A549 (cell line): ENCODE results near the gene CLPTM1. TPM values are rescaled to one million over a fixed set of nuclear protein-coding genes. Genes with fewer than 3 reads are reported as not detected.

Source experiments
- ATAC-seq, 2 experiments: fragments of 200-7000 bp in 1 of 2; fragments of >200 bp in 1 of 2; cut with Nextera tagmentation in 1 of 2; cut with Tn5 transposase in 1 of 2; 3 replicates each; pipeline versions ENCODE4 v1.8.0 to v1.9.1; 2018 to 2020; ENCODE audit warnings: mild to moderate bottlenecking in 1 of 2, moderate library complexity in 1 of 2
- CTCF ChIA-PET: fragments of 300-600 bp; sonication (Branson Sonifier 250); formaldehyde crosslinking; extraction: SDS; loops from one replicate; lab custom pipeline; 2021; ENCODE audit warnings: antibody characterized with exemption, inconsistent platforms; lab: Yijun Ruan, JAX
- POLR2A ChIA-PET: fragments of 350-600 bp; formaldehyde crosslinking; extraction: SDS; loops from one replicate; lab custom pipeline; 2021; ENCODE audit warnings: antibody characterized with exemption, inconsistent platforms; lab: Yijun Ruan, JAX
- DNase-seq, 2 experiments: peaks; one replicate each; pipeline versions ENCODE4 v3.0.0 to v3.0.0-alpha.2; 2011 to 2016; ENCODE audit warnings: low read depth in 1 of 2, low spot score in 1 of 2
- FAIRE-seq: peaks from 2 replicates; lab custom pipeline; 2011; peaks lifted over from hg19 to GRCh38; lab: Jason Lieb, UNC
- H3K27ac ChIP-seq, 2 experiments: fragments of >200 bp; sonication (Bioruptor Twin); formaldehyde crosslinking; 3 replicates each; pipeline ENCODE4 v1.5.1; 2016 to 2017
- H3K4me1 ChIP-seq: fragments of >200 bp; sonication (Bioruptor Twin); formaldehyde crosslinking; 3 replicates; pipeline ENCODE4 v1.6.1; 2016
- H3K4me2 ChIP-seq: fragments of >200 bp; sonication (Bioruptor Twin); formaldehyde crosslinking; 3 replicates; pipeline ENCODE4 v1.6.1; 2016
- H3K4me3 ChIP-seq: fragments of >200 bp; sonication (Bioruptor Twin); formaldehyde crosslinking; 3 replicates; pipeline ENCODE4 v1.5.1; 2016
- H3K9me3 ChIP-seq: fragments of >200 bp; sonication (Bioruptor Twin); formaldehyde crosslinking; 3 replicates; pipeline ENCODE4 v1.6.1; 2016
- CBX8 ChIP-seq: fragments of 200-600 bp; sonication (generic); IDR thresholded peaks from 2 replicates; pipeline ENCODE4 v1.6.1; 2016
- E2F6 ChIP-seq: IDR thresholded peaks from 2 replicates; pipeline ENCODE4 v1.6.1; 2012; ENCODE audit warnings: low read depth, borderline replicate concordance
- FOSB ChIP-seq: fragments of 250-450 bp; sonication (Bioruptor Pico); IDR thresholded peaks from 2 replicates; pipeline ENCODE4 v1.5.0; 2020; ENCODE audit warnings: mild to moderate bottlenecking, moderate library complexity
- FOXS1 ChIP-seq: fragments of 250-450 bp; sonication (Bioruptor Pico); IDR thresholded peaks from 2 replicates; pipeline ENCODE4 v1.5.0; 2020; ENCODE audit warnings: mild to moderate bottlenecking, moderate library complexity
- HEYL ChIP-seq: fragments of 250-450 bp; sonication (Bioruptor Pico); IDR thresholded peaks from 2 replicates; pipeline ENCODE4 v1.8.0; 2021; ENCODE audit warnings: mild to moderate bottlenecking, moderate library complexity
- JUN ChIP-seq, 2 experiments: fragments of >200 bp; sonication (Bioruptor Twin); formaldehyde crosslinking; IDR thresholded peaks; 2 replicates in 1 of 2; 3 replicates in 1 of 2; pipeline ENCODE4 v1.6.1; 2016 to 2017
- JUNB ChIP-seq: fragments of >200 bp; sonication (Bioruptor Twin); formaldehyde crosslinking; IDR thresholded peaks from 2 replicates; pipeline ENCODE4 v1.6.1; 2016
- KDM5A ChIP-seq: fragments of 200-600 bp; sonication (generic); IDR thresholded peaks from 2 replicates; pipeline ENCODE4 v1.6.1; 2016; ENCODE audit warnings: antibody characterized with exemption, mild to moderate bottlenecking
- NFE2L2 ChIP-seq: fragments of 150-350 bp; conservative IDR thresholded peaks from 2 replicates; pipeline ENCODE4 v1.6.1; 2014; ENCODE audit warnings: low read length
- NPAS2 ChIP-seq: fragments of 250-450 bp; sonication (Bioruptor Pico); IDR thresholded peaks from 2 replicates; pipeline ENCODE4 v1.8.0; 2022; ENCODE audit warnings: mild to moderate bottlenecking, moderate library complexity, borderline replicate concordance
- NR3C1 ChIP-seq: fragments of >200 bp; sonication (Bioruptor Twin); formaldehyde crosslinking; IDR thresholded peaks from 3 replicates; pipeline ENCODE4 v1.6.1; 2017
- RAD21 ChIP-seq, 2 experiments: fragments of >200 bp in 1 of 2; sonication (Bioruptor Twin) in 1 of 2; formaldehyde crosslinking in 1 of 2; IDR thresholded peaks in 1 of 2; conservative IDR thresholded peaks in 1 of 2; 2 replicates in 1 of 2; 3 replicates in 1 of 2; pipeline ENCODE4 v1.6.1; 2012 to 2018; ENCODE audit warnings: inconsistent platforms in 1 of 2
- RARB ChIP-seq: fragments of 250-450 bp; sonication (Bioruptor Pico); IDR thresholded peaks from 2 replicates; pipeline ENCODE4 v1.8.0; 2021; ENCODE audit warnings: mild to moderate bottlenecking, moderate library complexity
- RNF2 ChIP-seq: fragments of 200-600 bp; sonication (generic); IDR thresholded peaks from 2 replicates; pipeline ENCODE4 v1.6.1; 2016; ENCODE audit warnings: low read depth, mild to moderate bottlenecking, antibody characterized with exemption, moderate library complexity, borderline replicate concordance
- SREBF2 ChIP-seq: fragments of 450-650 bp; IDR thresholded peaks from 2 replicates; pipeline ENCODE4 v1.6.1; 2014; ENCODE audit warnings: mild to moderate bottlenecking, moderate library complexity
- ZNF302 ChIP-seq: fragments of 250-450 bp; sonication (Bioruptor Pico); IDR thresholded peaks from 2 replicates; pipeline ENCODE4 v1.9.0; 2021; ENCODE audit warnings: inconsistent platforms, mild to moderate bottlenecking, moderate library complexity
- ZSCAN20 ChIP-seq: fragments of 250-450 bp; sonication (Bioruptor Pico); IDR thresholded peaks from 2 replicates; pipeline ENCODE4 v1.8.0; 2022; ENCODE audit warnings: mild to moderate bottlenecking, moderate library complexity
- WGBS: methylation state at CpG from one replicate; pipeline ENCODE4 v1.1.6; 2017; ENCODE audit errors: missing lambda C conversion rate; 5-methylcytosine and 5-hydroxymethylcytosine counted together
- polyA plus RNA-seq, 4 experiments: library from polyadenylated mRNA; depleted of rRNA in 3 of 4; stranded (reverse); fragments of >200 nt; fragmentation: RNase III in 1 of 4; extraction: RNeasy Plus Mini Kit Qiagen cat#74134 plus additional on column Dnase treatment in 1 of 4; gene quantifications; 2 replicates in 3 of 4; 3 replicates in 1 of 4; pipeline ENCODE4 v1.2.3, GENCODE V29; 2011 to 2017
- TF ChIP-seq, protein P1 (sequence below): fragments of 150-350 bp; IDR thresholded peaks from 2 replicates; pipeline ENCODE4 v1.6.1; 2014; ENCODE audit warnings: low read depth, mild to moderate bottlenecking, low read length
- TF ChIP-seq, protein P2 (sequence below): fragments of 250-450 bp; sonication (Bioruptor Pico); IDR thresholded peaks from 2 replicates; pipeline ENCODE4 v1.5.0; 2021; ENCODE audit warnings: mild to moderate bottlenecking, moderate library complexity, borderline replicate concordance
- TF ChIP-seq, protein P3 (sequence below): fragments of >200 bp; sonication (Bioruptor Twin); formaldehyde crosslinking; IDR thresholded peaks from 3 replicates; pipeline ENCODE4 v1.5.1; 2016
- TF ChIP-seq, protein P4 (sequence below): IDR thresholded peaks from 2 replicates; pipeline ENCODE4 v1.6.1; 2012

Gene CLPTM1
- polyA plus RNA-seq, 2 of the 4 experiments (the other 2 are of a cell fraction), result 99.3 to 188 TPM

- 83% methylated on average over 14 of the region's 14 CpGs for WGBS
- Histone ChIP-seq H3K4me3 (no peak overlapping the region), H3K4me2 (no peak overlapping the region), H3K27ac (no peak overlapping the region), H3K4me1 (no peaks in the 10 kb centered on the region), H3K9me3 (no peaks in the 10 kb centered on the region)
- CTCF ChIA-PET, result interaction anchor here (0.6 to 7.0 kb wide), 8 partner anchors 10 to 87 kb away, joined by 3 to 59 read pairs (median 14); partner anchors contain the start of gene RELB
- FAIRE-seq, result no peak
- TF ChIP-seq FOSB (CRISPR knock-in tag) (no peak), JUNB (no peak)
- no peak for DNase-seq
- POLR2A ChIA-PET, result interaction anchor here (0.7 kb wide), 1 partner anchor 11 kb away, joined by 3 read pairs; no protein-coding TSS in a partner anchor
- no peak for ATAC-seq
Measured at GRCh38 chr19:44990459-44990858, 35.3 kb downstream of the CLPTM1 start.

DNA sequence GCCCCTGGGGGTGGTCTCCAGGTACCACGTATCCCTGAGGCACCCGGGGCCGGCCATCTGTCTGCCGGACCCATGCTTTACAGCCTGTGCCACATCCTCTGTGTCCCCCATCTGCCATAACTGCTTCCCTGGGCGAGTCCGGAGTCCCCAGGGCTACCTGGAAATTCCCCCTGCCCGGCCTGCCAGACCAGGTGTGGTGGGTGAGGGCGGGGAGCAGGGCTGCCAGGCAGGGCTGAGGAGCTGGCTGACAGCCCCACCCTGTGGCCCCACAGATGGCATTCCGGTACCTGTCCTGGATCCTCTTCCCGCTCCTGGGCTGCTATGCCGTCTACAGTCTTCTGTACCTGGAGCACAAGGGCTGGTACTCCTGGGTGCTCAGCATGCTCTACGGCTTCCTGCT is 35.8 kb downstream of the CLPTM1 start:
- no peaks in the 10 kb centered on the region for H3K4me1 ChIP-seq
- no peak for TF ChIP-seq CBX8
- TF ChIP-seq NR3C1, result no peak
- TF ChIP-seq RARB (CRISPR knock-in tag), result no peak
- TF ChIP-seq KDM5A, result no peak
- TF ChIP-seq, protein P1, sequence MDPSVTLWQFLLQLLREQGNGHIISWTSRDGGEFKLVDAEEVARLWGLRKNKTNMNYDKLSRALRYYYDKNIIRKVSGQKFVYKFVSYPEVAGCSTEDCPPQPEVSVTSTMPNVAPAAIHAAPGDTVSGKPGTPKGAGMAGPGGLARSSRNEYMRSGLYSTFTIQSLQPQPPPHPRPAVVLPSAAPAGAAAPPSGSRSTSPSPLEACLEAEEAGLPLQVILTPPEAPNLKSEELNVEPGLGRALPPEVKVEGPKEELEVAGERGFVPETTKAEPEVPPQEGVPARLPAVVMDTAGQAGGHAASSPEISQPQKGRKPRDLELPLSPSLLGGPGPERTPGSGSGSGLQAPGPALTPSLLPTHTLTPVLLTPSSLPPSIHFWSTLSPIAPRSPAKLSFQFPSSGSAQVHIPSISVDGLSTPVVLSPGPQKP, result no peak
- WGBS, result 98% methylated on average over 9 of the region's 12 CpGs
- FAIRE-seq, result no peak
- H3K4me2 ChIP-seq, result no peak overlapping the region
- DNase-seq, result no peak
- CTCF ChIA-PET, result interaction anchor here (1.1 to 7.0 kb wide), 3 partner anchors 16 to 87 kb away, joined by 4 to 59 read pairs (median 31); no protein-coding TSS in a partner anchor
- no peak overlapping the region for H3K4me3 ChIP-seq
- no peak for ATAC-seq
- POLR2A ChIA-PET, result interaction anchor here (0.7 kb wide), 1 partner anchor 11 kb away, joined by 3 read pairs; no protein-coding TSS in a partner anchor
- H3K27ac ChIP-seq, result no peak overlapping the region
- H3K9me3 ChIP-seq, result no peaks in the 10 kb centered on the region

DNA sequence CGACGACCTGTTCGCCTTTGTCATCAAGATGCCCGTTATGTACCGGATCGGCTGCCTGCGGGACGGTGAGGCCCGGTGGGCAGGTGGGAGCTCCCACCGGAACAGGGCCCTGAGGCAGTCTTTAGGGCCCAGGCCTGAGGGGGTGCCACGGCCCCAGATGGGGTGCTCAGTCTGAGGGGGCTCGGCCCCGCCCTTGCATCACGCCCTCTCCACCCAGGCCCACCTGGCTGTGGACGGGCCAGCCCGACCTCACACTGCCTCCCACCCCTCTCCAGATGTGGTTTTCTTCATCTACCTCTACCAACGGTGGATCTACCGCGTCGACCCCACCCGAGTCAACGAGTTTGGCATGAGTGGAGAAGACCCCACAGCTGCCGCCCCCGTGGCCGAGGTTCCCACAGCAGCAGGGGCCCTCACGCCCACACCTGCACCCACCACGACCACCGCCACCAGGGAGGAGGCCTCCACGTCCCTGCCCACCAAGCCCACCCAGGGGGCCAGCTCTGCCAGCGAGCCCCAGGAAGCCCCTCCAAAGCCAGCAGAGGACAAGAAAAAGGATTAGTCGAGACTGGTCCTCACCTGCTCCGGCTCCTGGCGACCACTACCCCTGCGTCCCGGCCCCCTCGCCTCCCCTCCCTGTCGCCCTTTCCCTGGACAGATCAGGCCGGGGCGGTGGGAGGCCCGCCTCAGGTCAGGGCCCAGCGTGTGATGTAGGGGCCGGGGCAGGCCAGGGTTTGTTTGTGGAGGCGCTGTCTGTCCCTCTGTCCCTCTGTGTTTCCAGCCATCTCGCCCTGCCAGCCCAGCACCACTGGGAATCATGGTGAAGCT is 37.4 kb downstream of the CLPTM1 start:
- H3K9me3 ChIP-seq, result no peaks in the 10 kb centered on the region
- ChIA-PET CTCF (interaction anchor here (0.5 to 7.0 kb wide), 6 partner anchors 14 to 69 kb away, joined by 3 to 59 read pairs (median 3); no protein-coding TSS in a partner anchor), POLR2A (no interaction called here)
- ATAC-seq (no peak), DNase-seq (no peak), FAIRE-seq (no peak)
- H3K27ac ChIP-seq, result no peak overlapping the region
- WGBS, result 95% methylated on average over 35 of the region's 44 CpGs
- no peak overlapping the region for H3K4me2 ChIP-seq
- TF ChIP-seq CBX8, result no peak
- no peak for TF ChIP-seq JUN (IDR thresholded peaks at IDR 0.05)
- no peak for TF ChIP-seq NFE2L2
- TF ChIP-seq E2F6, result no peak
- TF ChIP-seq RAD21 (conservative IDR thresholded peaks at IDR 0.05 in 1 of 2, IDR thresholded peaks at IDR 0.05 in 1 of 2), result no peak
- TF ChIP-seq FOSB (CRISPR knock-in tag), result no peak
- no peak for TF ChIP-seq FOXS1 (CRISPR knock-in tag)
- TF ChIP-seq, protein P2, sequence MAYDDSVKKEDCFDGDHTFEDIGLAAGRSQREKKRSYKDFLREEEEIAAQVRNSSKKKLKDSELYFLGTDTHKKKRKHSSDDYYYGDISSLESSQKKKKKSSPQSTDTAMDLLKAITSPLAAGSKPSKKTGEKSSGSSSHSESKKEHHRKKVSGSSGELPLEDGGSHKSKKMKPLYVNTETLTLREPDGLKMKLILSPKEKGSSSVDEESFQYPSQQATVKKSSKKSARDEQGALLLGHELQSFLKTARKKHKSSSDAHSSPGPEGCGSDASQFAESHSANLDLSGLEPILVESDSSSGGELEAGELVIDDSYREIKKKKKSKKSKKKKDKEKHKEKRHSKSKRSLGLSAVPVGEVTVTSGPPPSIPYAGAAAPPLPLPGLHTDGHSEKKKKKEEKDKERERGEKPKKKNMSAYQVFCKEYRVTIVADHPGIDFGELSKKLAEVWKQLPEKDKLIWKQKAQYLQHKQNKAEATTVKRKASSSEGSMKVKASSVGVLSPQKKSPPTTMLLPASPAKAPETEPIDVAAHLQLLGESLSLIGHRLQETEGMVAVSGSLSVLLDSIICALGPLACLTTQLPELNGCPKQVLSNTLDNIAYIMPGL (CRISPR knock-in tag), result no peak
- TF ChIP-seq, protein P3, sequence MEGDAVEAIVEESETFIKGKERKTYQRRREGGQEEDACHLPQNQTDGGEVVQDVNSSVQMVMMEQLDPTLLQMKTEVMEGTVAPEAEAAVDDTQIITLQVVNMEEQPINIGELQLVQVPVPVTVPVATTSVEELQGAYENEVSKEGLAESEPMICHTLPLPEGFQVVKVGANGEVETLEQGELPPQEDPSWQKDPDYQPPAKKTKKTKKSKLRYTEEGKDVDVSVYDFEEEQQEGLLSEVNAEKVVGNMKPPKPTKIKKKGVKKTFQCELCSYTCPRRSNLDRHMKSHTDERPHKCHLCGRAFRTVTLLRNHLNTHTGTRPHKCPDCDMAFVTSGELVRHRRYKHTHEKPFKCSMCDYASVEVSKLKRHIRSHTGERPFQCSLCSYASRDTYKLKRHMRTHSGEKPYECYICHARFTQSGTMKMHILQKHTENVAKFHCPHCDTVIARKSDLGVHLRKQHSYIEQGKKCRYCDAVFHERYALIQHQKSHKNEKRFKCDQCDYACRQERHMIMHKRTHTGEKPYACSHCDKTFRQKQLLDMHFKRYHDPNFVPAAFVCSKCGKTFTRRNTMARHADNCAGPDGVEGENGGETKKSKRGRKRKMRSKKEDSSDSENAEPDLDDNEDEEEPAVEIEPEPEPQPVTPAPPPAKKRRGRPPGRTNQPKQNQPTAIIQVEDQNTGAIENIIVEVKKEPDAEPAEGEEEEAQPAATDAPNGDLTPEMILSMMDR, result no peak
- no peak for TF ChIP-seq NPAS2
- no peak for TF ChIP-seq RARB (CRISPR knock-in tag)
- no peak for TF ChIP-seq ZSCAN20 (CRISPR knock-in tag)
- TF ChIP-seq ZNF302 (CRISPR knock-in tag), result no peak
- TF ChIP-seq, protein P4, sequence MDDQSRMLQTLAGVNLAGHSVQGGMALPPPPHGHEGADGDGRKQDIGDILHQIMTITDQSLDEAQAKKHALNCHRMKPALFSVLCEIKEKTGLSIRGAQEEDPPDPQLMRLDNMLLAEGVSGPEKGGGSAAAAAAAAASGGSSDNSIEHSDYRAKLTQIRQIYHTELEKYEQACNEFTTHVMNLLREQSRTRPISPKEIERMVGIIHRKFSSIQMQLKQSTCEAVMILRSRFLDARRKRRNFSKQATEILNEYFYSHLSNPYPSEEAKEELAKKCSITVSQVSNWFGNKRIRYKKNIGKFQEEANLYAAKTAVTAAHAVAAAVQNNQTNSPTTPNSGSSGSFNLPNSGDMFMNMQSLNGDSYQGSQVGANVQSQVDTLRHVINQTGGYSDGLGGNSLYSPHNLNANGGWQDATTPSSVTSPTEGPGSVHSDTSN, result no peak
- TF ChIP-seq HEYL (CRISPR knock-in tag), result no peak
- TF ChIP-seq SREBF2, result no peak
- no peak for TF ChIP-seq RNF2
- H3K4me3 ChIP-seq, result no peak overlapping the region
- no peaks in the 10 kb centered on the region for H3K4me1 ChIP-seq
